A549 (cell line): ENCODE data around the gene GPBAR1.

Experiments used
- HDAC2 ChIP-seq: fragments of 200-600 bp; sonication (generic); IDR thresholded peaks from 2 replicates; pipeline ENCODE4 v1.6.1; 2016
- MAZ ChIP-seq: fragments of 150-350 bp; IDR thresholded peaks from 2 replicates; pipeline ENCODE4 v1.6.1; 2014; ENCODE audit warnings: antibody characterized with exemption, low read depth, low read length, borderline replicate concordance
- RAD21 ChIP-seq, 2 experiments: fragments of >200 bp in 1 of 2; sonication (Bioruptor Twin) in 1 of 2; formaldehyde crosslinking in 1 of 2; IDR thresholded peaks in 1 of 2; conservative IDR thresholded peaks in 1 of 2; 2 replicates in 1 of 2; 3 replicates in 1 of 2; pipeline ENCODE4 v1.6.1; 2012 to 2018; ENCODE audit warnings: inconsistent platforms in 1 of 2
- TF ChIP-seq, protein P1 (sequence below): fragments of >200 bp; sonication (Bioruptor Twin); formaldehyde crosslinking; IDR thresholded peaks from 3 replicates; pipeline ENCODE4 v1.5.1; 2016

DNA sequence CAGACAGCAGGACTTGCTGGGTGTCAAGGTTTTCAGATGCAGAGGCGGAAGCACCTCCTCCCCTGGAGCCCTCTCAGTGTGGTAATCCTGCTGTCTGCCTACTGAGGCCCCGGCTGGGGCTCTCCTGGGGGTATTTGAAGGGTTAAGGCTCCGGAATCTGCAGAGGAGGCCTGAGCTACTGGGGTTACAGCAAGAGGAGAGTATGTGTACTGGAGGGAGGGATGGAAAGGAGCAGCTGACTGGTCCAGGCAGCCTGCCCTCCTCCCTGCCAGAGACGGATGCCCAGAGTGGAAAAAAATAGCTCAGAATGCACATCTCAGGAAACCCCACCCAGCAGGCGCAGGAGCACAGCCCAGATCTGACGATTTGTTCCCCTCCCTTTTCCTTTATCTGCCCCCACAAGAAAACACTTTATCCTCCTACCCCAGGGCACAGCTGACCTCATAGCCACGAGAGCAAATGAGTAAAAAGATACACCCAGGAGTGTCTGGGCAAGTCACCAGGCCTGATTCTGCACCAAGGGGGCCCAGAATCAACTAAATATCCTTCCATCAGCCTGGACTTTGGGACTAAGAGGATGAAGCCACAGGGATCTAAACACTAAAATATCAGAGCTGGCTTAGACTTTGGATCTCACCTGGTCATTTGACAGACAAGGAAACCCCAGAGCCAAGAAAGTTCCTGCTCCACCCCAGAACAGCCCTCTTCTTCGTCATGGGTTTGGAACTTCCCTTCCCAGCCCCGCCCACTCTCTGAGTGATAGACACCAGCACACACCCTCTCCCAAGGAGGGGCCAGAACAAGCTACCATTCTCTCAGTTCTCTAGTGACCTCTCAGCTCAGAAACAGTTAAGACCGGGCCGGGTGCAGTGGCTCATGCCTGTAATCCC, 26.0 kb downstream of the GPBAR1 start:
- TF ChIP-seq, protein P1, sequence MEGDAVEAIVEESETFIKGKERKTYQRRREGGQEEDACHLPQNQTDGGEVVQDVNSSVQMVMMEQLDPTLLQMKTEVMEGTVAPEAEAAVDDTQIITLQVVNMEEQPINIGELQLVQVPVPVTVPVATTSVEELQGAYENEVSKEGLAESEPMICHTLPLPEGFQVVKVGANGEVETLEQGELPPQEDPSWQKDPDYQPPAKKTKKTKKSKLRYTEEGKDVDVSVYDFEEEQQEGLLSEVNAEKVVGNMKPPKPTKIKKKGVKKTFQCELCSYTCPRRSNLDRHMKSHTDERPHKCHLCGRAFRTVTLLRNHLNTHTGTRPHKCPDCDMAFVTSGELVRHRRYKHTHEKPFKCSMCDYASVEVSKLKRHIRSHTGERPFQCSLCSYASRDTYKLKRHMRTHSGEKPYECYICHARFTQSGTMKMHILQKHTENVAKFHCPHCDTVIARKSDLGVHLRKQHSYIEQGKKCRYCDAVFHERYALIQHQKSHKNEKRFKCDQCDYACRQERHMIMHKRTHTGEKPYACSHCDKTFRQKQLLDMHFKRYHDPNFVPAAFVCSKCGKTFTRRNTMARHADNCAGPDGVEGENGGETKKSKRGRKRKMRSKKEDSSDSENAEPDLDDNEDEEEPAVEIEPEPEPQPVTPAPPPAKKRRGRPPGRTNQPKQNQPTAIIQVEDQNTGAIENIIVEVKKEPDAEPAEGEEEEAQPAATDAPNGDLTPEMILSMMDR: no peak
- no peak for TF ChIP-seq RAD21 (conservative IDR thresholded peaks at IDR 0.05 in 1 of 2, IDR thresholded peaks at IDR 0.05 in 1 of 2)
- TF ChIP-seq MAZ: no peak
- no peak for TF ChIP-seq HDAC2
